Measurements from ENCODE around the gene ACSL3. TPM values are rescaled to one million over a fixed set of nuclear protein-coding genes. Genes with fewer than 3 reads are reported as not detected.
A peak's percentile ranks its signal among the peaks of the same experiment; 100 is the strongest.

ACSL3 gene
- total and polyA plus RNA-seq, 2 experiments from 2014 or later, result 108 to 148 TPM

DNA sequence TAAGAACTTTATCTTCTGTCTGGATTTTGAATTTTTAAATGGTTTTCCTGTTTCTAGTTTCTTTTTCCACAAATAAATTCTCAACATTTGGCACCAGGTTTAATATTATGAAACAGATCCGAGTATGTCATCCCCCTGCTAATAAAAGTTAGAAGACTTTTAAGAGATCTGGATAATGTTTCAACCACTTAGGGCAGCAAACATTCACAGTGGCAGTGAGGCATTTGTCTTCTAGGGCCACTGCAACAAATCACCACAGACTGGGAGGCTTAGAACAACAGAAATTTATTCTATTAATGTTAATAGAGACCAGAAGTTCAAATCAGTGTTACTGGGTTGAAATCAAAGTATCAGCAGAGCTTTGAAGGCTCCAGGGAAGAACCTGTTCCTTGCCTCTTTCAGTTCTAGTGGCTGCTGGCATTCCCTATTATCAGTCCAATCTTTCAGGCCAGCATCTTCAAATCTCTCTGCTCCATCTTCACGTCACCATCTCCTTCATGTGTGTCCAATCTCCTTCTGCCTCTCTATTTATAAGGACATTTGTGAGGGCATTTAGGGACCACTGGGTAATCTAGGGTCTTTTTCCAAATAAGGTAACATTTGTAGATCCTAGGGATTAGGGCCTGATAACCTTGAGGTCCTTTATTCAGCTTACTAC is 23.4 kb downstream of the ACSL3 start:
- Histone ChIP-seq H3K27ac (peak overlapping the region; percentile 83), H3K4me3 (peak overlapping the region; percentile 5)

DNA sequence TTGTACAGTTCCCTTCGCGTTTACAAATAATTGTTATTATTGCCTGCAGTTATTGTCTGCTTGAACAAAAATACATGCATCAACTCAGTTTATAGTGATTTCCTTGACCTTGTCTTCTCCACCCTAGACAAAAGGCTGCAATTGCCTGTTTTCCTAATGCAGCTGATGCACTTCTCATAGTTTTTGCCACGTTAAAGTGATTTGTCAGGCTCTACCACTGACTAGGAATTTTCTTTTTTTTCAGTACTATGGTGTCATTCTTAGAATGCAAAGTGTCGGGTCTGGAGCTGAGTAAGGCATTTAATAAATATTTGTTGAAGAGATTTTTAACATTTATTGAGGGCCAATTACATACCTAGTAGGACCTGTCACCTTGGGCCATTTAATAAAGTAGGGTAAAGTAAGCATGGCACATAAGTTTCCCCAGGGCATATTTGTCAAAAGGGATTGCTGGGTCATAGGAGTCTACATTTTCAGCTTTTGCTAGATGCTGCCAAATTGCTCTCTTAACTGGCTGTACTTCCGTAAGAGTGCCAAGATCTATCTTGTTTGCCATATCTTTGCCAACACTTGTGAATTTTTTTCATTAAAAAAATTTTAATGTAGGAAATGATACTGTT is 24.1 kb downstream of the ACSL3 start:
- Histone ChIP-seq H3K4me1 (ENCODE audit: low read depth) (peaks cover 29% of the 10 kb centered on the region), H3K27me3 (no peaks in the 10 kb centered on the region), H3K9me3 (ENCODE audit: low read depth) (no peaks in the 10 kb centered on the region), H3K27ac (peak overlapping the region; percentile 83), H3K36me3 (no peaks in the 10 kb centered on the region), H3K4me3 (no peak overlapping the region)
- TF ChIP-seq, protein P1, sequence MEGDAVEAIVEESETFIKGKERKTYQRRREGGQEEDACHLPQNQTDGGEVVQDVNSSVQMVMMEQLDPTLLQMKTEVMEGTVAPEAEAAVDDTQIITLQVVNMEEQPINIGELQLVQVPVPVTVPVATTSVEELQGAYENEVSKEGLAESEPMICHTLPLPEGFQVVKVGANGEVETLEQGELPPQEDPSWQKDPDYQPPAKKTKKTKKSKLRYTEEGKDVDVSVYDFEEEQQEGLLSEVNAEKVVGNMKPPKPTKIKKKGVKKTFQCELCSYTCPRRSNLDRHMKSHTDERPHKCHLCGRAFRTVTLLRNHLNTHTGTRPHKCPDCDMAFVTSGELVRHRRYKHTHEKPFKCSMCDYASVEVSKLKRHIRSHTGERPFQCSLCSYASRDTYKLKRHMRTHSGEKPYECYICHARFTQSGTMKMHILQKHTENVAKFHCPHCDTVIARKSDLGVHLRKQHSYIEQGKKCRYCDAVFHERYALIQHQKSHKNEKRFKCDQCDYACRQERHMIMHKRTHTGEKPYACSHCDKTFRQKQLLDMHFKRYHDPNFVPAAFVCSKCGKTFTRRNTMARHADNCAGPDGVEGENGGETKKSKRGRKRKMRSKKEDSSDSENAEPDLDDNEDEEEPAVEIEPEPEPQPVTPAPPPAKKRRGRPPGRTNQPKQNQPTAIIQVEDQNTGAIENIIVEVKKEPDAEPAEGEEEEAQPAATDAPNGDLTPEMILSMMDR (IDR thresholded peaks at IDR 0.05; ENCODE audit: low read depth, low read length), result no peak
- DNase-seq (ENCODE audit: low read depth in 1 of 2, low spot score in 1 of 2), result no peak

More for the DNA sequence above, 23.4 kb downstream of the ACSL3 start:
- Histone ChIP-seq H3K4me1 (ENCODE audit: low read depth) (peaks cover 28% of the 10 kb centered on the region), H3K36me3 (no peaks in the 10 kb centered on the region), H3K9me3 (ENCODE audit: low read depth) (no peaks in the 10 kb centered on the region), H3K27me3 (no peaks in the 10 kb centered on the region)
- DNase-seq (ENCODE audit: low read depth in 1 of 2, low spot score in 1 of 2), result peak in 1 of 2 donors; percentile 61
- TF ChIP-seq, protein P1 (IDR thresholded peaks at IDR 0.05; ENCODE audit: low read depth, low read length), result no peak

DNA sequence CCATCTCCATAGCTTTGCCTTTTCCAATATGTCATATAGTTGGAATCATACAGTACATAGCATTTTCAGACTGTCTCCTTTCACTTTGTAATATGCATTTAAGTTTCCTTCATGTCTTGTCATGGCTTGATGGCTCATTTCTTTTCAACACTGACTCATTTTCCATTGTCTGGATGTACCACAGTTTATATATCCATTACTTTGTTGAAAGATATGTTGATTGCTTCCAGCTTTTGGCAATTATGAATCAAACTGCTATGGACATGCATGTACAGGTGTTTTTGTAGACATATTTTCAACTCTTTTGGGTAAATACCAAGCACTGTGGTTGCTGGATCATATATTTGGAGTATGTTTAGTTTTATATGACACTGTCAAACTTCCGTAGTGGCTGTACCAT is 26.3 kb downstream of the ACSL3 start:
- H3K27me3 ChIP-seq, result no peaks in the 10 kb centered on the region
- peaks cover 37% of the 10 kb centered on the region for H3K4me1 ChIP-seq (ENCODE audit: low read depth)
- no peak overlapping the region for H3K4me3 ChIP-seq
- TF ChIP-seq, protein P1 (IDR thresholded peaks at IDR 0.05; ENCODE audit: low read depth, low read length), result no peak
- H3K9me3 ChIP-seq (ENCODE audit: low read depth), result no peaks in the 10 kb centered on the region
- H3K36me3 ChIP-seq, result no peaks in the 10 kb centered on the region
- no peak for DNase-seq (ENCODE audit: low read depth in 1 of 2, low spot score in 1 of 2)
- no peak overlapping the region for H3K27ac ChIP-seq

DNA sequence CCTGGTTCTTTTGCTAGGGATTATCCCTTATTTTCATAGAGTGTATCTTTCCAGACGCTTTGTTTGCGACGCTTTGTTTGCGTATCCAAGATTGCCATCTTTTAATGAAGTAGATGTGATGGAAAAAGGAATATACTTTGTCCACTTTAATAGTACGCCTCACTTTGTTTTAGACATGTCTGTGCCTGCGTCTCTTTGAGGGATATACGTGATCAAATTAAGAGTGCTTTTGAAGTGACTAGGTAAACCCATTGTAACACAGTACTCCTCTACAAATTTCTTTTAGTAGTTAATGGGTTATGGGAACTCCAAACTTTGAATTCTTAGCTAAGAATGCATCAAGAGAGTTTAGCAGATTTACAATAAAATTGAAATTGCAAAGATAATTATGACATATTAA is 27.9 kb downstream of the ACSL3 start:
- Histone ChIP-seq H3K4me1 (ENCODE audit: low read depth) (peaks cover 42% of the 10 kb centered on the region), H3K27me3 (no peaks in the 10 kb centered on the region), H3K27ac (no peak overlapping the region), H3K4me3 (no peak overlapping the region), H3K36me3 (no peaks in the 10 kb centered on the region), H3K9me3 (ENCODE audit: low read depth) (no peaks in the 10 kb centered on the region)
- DNase-seq (ENCODE audit: low read depth in 1 of 2, low spot score in 1 of 2), result no peak
- TF ChIP-seq, protein P1 (IDR thresholded peaks at IDR 0.05; ENCODE audit: low read depth, low read length), result no peak

DNA sequence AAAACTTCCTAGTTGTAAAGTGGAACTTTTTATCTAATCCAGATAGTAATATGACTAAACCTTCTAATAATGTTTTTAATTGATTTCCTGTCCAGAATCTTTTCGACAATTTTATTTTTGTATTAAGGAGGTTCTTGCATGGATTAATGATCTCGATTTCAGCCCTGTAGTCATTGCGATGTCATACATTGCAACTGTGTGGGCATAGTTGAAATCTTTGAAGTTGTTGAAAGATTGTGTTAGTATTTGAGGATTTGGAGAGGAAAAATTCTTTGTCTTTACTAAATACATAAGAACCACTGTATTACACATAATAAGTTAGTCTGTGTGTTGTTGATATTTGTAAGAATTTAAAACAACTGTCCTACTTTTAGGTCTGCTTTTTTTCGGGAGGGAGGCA is 31.1 kb downstream of the ACSL3 start:
- DNase-seq (ENCODE audit: low read depth in 1 of 2, low spot score in 1 of 2), result no peak
- TF ChIP-seq, protein P1 (IDR thresholded peaks at IDR 0.05; ENCODE audit: low read depth, low read length), result no peak
- H3K4me1 ChIP-seq (ENCODE audit: low read depth), result peaks cover 26% of the 10 kb centered on the region
- H3K9me3 ChIP-seq (ENCODE audit: low read depth), result no peaks in the 10 kb centered on the region
- no peak overlapping the region for H3K27ac ChIP-seq
- no peaks in the 10 kb centered on the region for H3K36me3 ChIP-seq
- no peaks in the 10 kb centered on the region for H3K27me3 ChIP-seq
- H3K4me3 ChIP-seq, result no peak overlapping the region
